DMS53 treated with DMSO at 0.1 percent for 48 hours (cell line): Measurements from ENCODE around the gene MGST2.
"Not testable (repeated sequence)": the region's sequence is repeated elsewhere in the genome, so short reads cannot be mapped to it uniquely, and the experiment has no call there.

Experiments
- DNase-seq: peaks from one replicate; lab custom pipeline; 2025; ENCODE audit not compliant: unreplicated experiment; lab: John Stamatoyannopoulos, UW

MGST2 gene

GRCh38 chr4:139669335-139669734, 3.7 kb downstream of the MGST2 start:
- no peak for DNase-seq

- DNase-seq = no peak
Observed at GRCh38 chr4:139669890-139670289, 4.3 kb downstream of the MGST2 start.

- DNase-seq = no peak
Observed at GRCh38 chr4:139670775-139671174, 5.2 kb downstream of the MGST2 start.

DNA sequence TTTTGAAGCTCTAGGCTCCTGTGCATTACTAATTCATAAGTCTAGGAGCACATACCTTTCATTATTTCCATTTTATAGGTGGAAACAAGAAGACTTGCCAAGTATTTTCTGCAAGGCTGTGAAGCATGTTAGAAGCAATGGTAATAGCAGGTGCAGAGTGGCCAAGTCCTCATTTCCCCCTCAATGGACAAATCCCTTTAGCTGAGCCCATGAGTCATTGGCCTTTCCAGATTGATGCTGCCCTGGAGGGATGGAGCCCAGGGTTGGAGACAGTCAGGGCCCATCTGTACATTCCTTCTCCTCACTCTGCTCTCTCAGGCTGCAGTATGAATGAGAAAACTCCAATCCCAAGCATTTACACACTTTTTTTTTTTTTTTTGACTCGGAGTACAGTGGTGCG, 6.6 kb downstream of the MGST2 start:
- DNase-seq = no peak

DNA sequence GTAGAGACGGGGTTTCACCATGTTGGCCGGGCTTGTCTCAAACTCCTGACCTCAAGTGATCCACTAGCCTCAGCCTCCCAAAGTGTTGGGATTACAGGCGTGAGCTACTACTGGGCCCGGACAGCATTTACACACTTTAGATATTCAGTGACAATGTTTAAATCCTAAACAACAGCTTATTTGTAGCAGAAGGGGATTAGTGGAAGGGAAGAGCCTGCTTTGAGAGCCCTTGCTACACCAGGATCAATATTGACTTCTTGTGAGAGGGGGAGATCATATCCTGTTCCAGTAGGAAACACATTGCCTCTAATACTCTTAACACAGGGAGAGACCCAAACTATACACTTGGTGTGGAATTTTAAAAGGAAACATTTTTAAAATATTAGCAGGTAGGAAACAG, 7.1 kb downstream of the MGST2 start:
- no peak for DNase-seq

DNA sequence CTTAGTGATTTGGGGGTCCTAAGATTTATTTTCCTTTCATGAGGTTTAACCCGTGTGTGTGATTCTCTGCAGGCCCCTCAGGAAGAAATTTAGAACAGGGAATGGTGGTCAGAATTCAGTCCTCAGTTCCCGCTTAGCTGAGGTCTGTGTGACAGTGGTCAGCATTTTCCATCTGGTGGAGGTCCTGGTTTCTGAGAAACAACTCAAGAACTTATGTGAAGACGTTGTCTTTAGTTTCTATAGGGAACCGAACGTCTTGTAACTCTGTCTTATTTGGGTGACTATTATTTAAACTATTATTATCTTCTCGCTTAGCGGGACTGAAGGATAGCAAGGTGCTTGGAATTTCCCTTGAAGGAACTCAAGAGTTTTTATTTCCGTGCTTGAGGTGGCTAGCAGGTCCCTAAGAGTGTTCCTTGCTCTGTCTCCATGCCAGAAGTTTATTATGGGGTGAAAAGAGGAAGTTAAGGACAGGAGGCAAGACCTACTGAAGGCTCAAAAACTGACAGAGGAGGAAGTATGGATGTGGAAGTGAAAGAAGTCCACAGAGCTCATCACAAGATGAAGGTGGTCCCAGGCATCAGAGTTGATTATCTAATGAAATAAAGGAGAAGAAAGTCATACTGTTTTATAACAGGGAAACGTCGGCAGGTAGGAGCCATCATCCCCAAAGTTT, 9.4 kb downstream of the MGST2 start:
- DNase-seq = no peak

DNA sequence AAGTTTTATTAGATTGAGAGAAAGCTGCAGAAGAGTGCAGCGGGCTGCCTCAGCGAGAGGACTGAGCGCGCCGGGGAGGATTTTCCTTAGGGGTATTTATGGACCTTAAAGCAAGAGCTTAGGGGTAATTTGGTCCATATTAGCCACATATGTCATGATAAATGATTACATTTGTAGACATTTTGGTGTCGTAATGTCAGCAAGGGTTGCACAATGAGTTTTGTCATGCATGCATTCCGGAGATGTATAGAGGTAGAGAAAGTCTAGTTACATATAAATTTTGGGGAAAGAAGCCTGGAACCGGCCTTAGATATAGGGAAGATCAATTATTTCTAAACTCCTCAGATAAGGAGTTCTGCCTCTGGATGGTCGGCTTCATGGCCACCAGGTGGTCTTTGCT, 10.0 kb downstream of the MGST2 start:
- DNase-seq = no peak

DNA sequence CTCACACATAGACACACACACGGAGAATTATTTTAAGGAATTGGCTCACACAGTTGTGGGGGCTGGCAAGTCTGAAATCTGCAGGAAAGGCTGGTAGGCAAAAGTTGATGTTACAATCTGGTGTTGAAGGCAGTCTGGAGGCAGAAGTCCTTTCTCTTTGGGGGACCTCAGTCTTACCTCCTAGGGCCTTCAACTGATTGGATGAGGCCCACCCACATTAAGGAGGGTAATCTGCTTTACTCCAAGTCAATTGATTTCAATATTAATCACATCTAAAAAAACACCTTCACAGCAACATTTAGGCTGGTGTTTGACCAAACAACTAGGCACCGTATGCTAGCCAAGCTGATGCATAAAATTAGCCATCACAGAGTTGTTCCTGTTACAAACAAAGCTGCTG, 10.7 kb downstream of the MGST2 start:
- DNase-seq = no peak

- DNase-seq = no peak
Observed at GRCh38 chr4:139676913-139677585, 11.4 kb downstream of the MGST2 start.

DNA sequence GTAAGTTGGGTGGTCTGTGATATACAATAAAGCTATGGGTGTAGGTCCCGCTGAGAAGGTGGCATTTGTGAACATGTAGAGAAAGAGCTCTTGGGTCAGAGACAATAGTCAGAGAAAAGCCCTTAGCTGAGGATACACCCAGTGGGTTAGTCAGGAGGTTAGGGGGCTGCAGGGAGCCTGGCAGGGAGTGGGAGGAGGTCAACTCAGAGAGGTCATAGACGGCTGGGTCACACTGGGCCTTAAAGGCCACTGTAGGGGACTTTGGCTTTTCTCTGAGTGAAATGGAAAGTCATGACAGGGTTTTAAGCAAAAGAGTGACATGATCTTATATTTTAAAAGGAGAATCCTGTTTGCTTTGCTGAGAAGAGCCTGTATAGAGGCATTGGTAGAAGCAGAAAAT, 16.7 kb downstream of the MGST2 start:
- no peak for DNase-seq

- DNase-seq = no peak
Observed at GRCh38 chr4:139682741-139683151, 17.1 kb downstream of the MGST2 start.

DNA sequence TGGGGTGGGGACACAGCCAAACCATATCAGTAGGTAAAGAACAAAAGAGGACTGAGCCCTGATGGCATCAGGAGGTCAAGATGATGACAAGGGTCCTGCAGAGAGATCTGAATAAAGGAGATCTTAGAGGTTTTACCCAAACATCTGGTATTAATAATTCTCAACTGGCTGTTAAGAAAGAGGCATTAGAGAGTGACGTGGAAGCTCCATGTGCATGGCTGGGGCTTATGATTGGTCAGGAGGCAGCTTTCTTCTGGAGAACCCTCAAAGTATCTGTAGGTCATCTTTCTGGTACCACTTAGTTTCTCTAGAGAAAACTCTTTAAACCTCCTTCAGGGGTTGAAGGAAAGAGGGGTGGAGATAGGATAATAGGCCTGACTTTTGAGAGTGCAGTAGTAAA, 18.7 kb downstream of the MGST2 start:
- no peak for DNase-seq

DNA sequence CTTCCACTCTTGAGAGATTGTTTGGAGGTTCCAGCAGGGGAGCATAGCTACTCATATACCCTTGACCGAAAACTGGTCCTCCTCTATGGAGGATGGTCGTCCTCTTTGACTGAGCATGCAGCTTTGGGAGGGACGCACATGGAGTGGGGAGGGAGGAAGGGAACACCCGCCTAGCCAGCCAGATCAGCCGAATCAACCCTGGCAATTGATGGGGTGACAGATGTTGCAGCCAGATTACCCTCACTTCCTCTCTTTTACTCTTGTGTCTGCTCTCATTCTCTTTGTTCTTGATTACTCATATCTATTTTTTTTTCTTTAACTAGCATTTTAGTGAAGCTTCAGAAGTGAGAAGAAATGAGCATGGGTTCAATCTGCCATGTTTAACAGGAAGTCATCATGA, 19.6 kb downstream of the MGST2 start:
- no peak for DNase-seq

DNA sequence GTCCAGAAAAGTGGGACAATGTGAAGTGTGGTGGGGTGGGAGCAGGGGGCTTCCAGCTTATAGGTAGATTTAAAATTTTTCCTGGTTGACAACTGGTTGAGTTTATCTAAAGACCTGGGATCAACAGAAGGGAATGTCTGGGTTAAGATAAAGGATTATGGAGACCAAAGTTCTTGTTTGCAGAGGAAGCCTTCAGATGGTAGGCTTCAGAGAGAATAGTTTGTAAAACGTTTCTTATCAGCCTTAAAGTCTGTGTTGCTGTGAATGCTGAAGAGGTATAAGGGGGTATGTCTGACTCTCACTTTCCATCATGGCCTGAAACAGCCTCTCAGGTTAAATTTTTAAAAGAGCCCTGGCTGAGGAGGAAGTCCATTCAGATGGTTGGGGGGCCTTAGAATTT, 20.5 kb downstream of the MGST2 start:
- DNase-seq = no peak

- DNase-seq = no peak
Observed at GRCh38 chr4:139686988-139687387, 21.4 kb downstream of the MGST2 start.

DNA sequence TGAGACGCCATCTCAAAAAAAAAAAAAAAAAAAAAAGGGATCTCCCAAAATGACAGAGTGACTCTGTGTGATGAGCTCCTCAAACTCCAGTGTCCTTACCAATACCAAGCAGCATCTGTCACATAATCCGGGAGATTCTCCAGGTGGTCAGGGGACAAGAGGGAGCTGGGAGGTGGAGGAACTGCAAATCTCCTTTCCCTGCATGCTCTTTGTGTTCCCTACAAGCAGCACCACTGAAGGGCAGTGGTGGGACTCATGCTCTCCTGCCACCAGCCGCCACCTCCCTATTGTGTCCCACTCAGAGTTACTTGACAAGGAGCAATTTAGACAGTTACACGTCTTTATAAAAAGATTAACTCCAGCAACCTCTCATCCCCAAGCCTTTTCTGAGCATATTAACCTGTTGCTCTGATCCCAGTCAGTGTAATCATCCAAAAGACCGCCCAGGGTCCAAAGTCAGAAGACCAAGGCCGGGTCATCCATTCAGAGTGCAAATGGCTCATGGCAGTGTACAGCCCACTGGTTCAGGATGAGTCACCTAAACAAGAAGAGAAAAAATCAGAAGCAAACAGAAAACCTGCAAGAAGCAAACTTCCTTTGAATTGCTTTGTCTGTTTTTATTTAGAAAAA, 23.6 kb downstream of the MGST2 start:
- DNase-seq = no peak

GRCh38 chr4:139690419-139690818, 24.8 kb downstream of the MGST2 start:
- no peak for DNase-seq

DNA sequence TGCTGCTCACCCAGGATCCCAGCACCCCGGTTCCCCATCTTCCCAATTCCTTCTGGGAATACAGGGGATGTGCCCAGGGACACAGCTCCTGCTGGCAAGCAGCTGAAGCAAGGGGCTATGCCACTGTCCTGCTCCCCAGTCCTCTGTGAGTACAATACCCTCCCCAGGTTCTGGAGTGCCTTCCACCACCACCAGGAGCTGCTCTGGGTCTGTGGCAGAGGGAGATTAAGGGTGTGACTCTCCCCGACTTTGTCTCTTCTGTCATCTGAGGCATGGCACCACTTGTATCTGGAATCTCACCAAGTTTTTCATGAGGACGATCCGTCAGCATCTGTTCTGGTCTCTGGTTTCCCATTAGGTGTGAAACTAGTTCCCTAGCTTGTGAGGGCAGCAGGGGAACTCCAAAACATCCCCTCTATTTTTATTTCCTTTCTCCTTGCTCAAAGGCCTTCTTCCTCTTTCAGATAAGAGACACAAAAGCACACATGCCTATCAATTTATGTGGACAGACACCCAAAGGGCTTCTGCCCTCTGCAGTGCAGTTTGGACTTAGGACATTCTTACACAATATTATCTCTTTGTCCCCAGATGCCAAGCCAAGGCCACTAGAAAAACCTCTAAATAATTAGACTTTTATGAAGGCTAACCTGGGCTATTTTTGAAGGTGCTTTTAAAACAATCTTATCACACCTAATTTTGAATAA, 26.8 kb downstream of the MGST2 start:
- no peak for DNase-seq

- DNase-seq = no peak
Observed at GRCh38 chr4:139694522-139695107, 29.0 kb downstream of the MGST2 start.

- DNase-seq = no peak
Observed at GRCh38 chr4:139696491-139696890, 30.9 kb downstream of the MGST2 start.

- DNase-seq = not testable (repeated sequence)
Observed at GRCh38 chr4:139698167-139698925, 32.7 kb downstream of the MGST2 start.
